ENCODE data around the gene COL18A1.

COL18A1 gene

GRCh38 chr21:45370575-45370974, 34.4 kb upstream of the COL18A1 start:
- ATAC-seq = no peak
- no peak for TF ChIP-seq SNAI2 (CRISPR knock-in tag; IDR thresholded peaks at IDR 0.05)
- TF ChIP-seq, protein P1, sequence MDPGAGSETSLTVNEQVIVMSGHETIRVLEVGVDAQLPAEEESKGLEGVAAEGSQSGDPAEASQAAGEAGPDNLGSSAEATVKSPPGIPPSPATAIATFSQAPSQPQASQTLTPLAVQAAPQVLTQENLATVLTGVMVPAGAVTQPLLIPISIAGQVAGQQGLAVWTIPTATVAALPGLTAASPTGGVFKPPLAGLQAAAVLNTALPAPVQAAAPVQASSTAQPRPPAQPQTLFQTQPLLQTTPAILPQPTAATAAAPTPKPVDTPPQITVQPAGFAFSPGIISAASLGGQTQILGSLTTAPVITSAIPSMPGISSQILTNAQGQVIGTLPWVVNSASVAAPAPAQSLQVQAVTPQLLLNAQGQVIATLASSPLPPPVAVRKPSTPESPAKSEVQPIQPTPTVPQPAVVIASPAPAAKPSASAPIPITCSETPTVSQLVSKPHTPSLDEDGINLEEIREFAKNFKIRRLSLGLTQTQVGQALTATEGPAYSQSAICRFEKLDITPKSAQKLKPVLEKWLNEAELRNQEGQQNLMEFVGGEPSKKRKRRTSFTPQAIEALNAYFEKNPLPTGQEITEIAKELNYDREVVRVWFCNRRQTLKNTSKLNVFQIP (CRISPR knock-in tag; IDR thresholded peaks at IDR 0.05; ENCODE audit: borderline replicate concordance, low read depth) = no peak
- TF ChIP-seq PPARA (CRISPR knock-in tag; IDR thresholded peaks at IDR 0.05; ENCODE audit: borderline replicate concordance) = no peak
- no peak for TF ChIP-seq BACH2 (CRISPR knock-in tag; IDR thresholded peaks at IDR 0.05; ENCODE audit: borderline replicate concordance)
- no peak for TF ChIP-seq ZNF8 (CRISPR knock-in tag; IDR thresholded peaks at IDR 0.05)
- no peak for TF ChIP-seq ESRRG (CRISPR knock-in tag; IDR thresholded peaks at IDR 0.05)
- no peak for TF ChIP-seq ZFP30 (CRISPR knock-in tag; IDR thresholded peaks at IDR 0.05)
- TF ChIP-seq ZC3H10 (CRISPR knock-in tag; IDR thresholded peaks at IDR 0.05) = no peak
- no peak for TF ChIP-seq ZFP3 (CRISPR knock-in tag; IDR thresholded peaks at IDR 0.05)
- no peak for TF ChIP-seq RARB (CRISPR knock-in tag; IDR thresholded peaks at IDR 0.05)
- no peak for TF ChIP-seq ZNF70 (CRISPR knock-in tag; IDR thresholded peaks at IDR 0.05)
- TF ChIP-seq, protein P2, sequence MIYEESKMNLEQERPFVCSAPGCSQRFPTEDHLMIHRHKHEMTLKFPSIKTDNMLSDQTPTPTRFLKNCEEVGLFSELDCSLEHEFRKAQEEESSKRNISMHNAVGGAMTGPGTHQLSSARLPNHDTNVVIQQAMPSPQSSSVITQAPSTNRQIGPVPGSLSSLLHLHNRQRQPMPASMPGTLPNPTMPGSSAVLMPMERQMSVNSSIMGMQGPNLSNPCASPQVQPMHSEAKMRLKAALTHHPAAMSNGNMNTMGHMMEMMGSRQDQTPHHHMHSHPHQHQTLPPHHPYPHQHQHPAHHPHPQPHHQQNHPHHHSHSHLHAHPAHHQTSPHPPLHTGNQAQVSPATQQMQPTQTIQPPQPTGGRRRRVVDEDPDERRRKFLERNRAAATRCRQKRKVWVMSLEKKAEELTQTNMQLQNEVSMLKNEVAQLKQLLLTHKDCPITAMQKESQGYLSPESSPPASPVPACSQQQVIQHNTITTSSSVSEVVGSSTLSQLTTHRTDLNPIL (CRISPR knock-in tag; IDR thresholded peaks at IDR 0.05; ENCODE audit: low read depth) = no peak
- no peak for TF ChIP-seq ARNTL (CRISPR knock-in tag; IDR thresholded peaks at IDR 0.05; ENCODE audit: borderline replicate concordance, low read depth)
- no peak for TF ChIP-seq TOX (CRISPR knock-in tag; IDR thresholded peaks at IDR 0.05; ENCODE audit: borderline replicate concordance)
- no peak for TF ChIP-seq OSR1 (CRISPR knock-in tag; IDR thresholded peaks at IDR 0.05)
- no peak for TF ChIP-seq CSDC2 (CRISPR knock-in tag; IDR thresholded peaks at IDR 0.05)

- no peak for ATAC-seq
- no peak for TF ChIP-seq ZNF565 (CRISPR knock-in tag; conservative IDR thresholded peaks at IDR 0.05; ENCODE audit: low read depth)
- TF ChIP-seq, protein P2 (CRISPR knock-in tag; IDR thresholded peaks at IDR 0.05; ENCODE audit: low read depth) = no peak
- no peak for TF ChIP-seq BACH2 (CRISPR knock-in tag; IDR thresholded peaks at IDR 0.05; ENCODE audit: borderline replicate concordance)
- TF ChIP-seq GLIS3 (CRISPR knock-in tag; IDR thresholded peaks at IDR 0.05) = no peak
- TF ChIP-seq TCF4 (CRISPR knock-in tag; IDR thresholded peaks at IDR 0.05; ENCODE audit: borderline replicate concordance) = no peak
Observed at GRCh38 chr21:45371081-45371480, 33.9 kb upstream of the COL18A1 start.

DNA sequence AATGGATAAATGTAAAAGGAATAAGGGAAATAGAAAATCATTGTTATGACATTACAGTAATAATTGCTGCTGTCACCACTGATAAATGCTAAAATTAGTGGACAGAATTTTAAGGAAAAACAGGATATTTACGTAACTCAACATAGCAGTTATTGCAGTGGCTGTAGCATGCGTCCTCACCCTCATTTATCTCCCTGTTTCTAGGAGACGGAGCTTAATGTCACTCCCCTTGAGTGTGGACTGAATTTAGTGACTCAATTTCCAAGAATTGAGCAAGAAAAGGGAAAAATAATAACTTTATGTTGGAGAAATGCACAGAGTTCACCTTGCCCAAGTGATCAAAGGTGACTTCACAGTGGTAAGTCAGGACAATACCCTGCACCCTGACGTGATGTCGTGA, 33.3 kb upstream of the COL18A1 start:
- TF ChIP-seq ZFP3 (CRISPR knock-in tag; IDR thresholded peaks at IDR 0.05) (no peak), BACH2 (CRISPR knock-in tag; IDR thresholded peaks at IDR 0.05; ENCODE audit: borderline replicate concordance) (no peak), TOX (CRISPR knock-in tag; IDR thresholded peaks at IDR 0.05; ENCODE audit: borderline replicate concordance) (no peak), ZNF70 (CRISPR knock-in tag; IDR thresholded peaks at IDR 0.05) (no peak), ZFP30 (CRISPR knock-in tag; IDR thresholded peaks at IDR 0.05) (no peak), CSDC2 (CRISPR knock-in tag; IDR thresholded peaks at IDR 0.05) (no peak), PPARA (CRISPR knock-in tag; IDR thresholded peaks at IDR 0.05; ENCODE audit: borderline replicate concordance) (no peak), GLIS3 (CRISPR knock-in tag; IDR thresholded peaks at IDR 0.05) (no peak), ISL1 (CRISPR knock-in tag; IDR thresholded peaks at IDR 0.05) (no peak), ARNTL (CRISPR knock-in tag; IDR thresholded peaks at IDR 0.05; ENCODE audit: borderline replicate concordance, low read depth) (no peak), ZNF565 (CRISPR knock-in tag; conservative IDR thresholded peaks at IDR 0.05; ENCODE audit: low read depth) (no peak)
- TF ChIP-seq, protein P3, sequence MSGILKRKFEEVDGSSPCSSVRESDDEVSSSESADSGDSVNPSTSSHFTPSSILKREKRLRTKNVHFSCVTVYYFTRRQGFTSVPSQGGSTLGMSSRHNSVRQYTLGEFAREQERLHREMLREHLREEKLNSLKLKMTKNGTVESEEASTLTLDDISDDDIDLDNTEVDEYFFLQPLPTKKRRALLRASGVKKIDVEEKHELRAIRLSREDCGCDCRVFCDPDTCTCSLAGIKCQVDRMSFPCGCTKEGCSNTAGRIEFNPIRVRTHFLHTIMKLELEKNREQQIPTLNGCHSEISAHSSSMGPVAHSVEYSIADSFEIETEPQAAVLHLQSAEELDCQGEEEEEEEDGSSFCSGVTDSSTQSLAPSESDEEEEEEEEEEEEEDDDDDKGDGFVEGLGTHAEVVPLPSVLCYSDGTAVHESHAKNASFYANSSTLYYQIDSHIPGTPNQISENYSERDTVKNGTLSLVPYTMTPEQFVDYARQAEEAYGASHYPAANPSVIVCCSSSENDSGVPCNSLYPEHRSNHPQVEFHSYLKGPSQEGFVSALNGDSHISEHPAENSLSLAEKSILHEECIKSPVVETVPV (CRISPR knock-in tag; IDR thresholded peaks at IDR 0.05) = no peak
- TF ChIP-seq, protein P4, sequence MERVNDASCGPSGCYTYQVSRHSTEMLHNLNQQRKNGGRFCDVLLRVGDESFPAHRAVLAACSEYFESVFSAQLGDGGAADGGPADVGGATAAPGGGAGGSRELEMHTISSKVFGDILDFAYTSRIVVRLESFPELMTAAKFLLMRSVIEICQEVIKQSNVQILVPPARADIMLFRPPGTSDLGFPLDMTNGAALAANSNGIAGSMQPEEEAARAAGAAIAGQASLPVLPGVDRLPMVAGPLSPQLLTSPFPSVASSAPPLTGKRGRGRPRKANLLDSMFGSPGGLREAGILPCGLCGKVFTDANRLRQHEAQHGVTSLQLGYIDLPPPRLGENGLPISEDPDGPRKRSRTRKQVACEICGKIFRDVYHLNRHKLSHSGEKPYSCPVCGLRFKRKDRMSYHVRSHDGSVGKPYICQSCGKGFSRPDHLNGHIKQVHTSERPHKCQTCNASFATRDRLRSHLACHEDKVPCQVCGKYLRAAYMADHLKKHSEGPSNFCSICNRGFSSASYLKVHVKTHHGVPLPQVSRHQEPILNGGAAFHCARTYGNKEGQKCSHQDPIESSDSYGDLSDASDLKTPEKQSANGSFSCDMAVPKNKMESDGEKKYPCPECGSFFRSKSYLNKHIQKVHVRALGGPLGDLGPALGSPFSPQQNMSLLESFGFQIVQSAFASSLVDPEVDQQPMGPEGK (CRISPR knock-in tag; IDR thresholded peaks at IDR 0.05; ENCODE audit: borderline replicate concordance) = no peak
- TF ChIP-seq, protein P5, sequence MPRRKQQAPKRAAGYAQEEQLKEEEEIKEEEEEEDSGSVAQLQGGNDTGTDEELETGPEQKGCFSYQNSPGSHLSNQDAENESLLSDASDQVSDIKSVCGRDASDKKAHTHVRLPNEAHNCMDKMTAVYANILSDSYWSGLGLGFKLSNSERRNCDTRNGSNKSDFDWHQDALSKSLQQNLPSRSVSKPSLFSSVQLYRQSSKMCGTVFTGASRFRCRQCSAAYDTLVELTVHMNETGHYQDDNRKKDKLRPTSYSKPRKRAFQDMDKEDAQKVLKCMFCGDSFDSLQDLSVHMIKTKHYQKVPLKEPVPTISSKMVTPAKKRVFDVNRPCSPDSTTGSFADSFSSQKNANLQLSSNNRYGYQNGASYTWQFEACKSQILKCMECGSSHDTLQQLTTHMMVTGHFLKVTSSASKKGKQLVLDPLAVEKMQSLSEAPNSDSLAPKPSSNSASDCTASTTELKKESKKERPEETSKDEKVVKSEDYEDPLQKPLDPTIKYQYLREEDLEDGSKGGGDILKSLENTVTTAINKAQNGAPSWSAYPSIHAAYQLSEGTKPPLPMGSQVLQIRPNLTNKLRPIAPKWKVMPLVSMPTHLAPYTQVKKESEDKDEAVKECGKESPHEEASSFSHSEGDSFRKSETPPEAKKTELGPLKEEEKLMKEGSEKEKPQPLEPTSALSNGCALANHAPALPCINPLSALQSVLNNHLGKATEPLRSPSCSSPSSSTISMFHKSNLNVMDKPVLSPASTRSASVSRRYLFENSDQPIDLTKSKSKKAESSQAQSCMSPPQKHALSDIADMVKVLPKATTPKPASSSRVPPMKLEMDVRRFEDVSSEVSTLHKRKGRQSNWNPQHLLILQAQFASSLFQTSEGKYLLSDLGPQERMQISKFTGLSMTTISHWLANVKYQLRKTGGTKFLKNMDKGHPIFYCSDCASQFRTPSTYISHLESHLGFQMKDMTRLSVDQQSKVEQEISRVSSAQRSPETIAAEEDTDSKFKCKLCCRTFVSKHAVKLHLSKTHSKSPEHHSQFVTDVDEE (CRISPR knock-in tag; IDR thresholded peaks at IDR 0.05) = no peak
- TF ChIP-seq, protein P1 (CRISPR knock-in tag; IDR thresholded peaks at IDR 0.05; ENCODE audit: borderline replicate concordance, low read depth) = no peak
- TF ChIP-seq, protein P2 (CRISPR knock-in tag; IDR thresholded peaks at IDR 0.05; ENCODE audit: low read depth) = no peak
- ATAC-seq = no peak
